Measurements from ENCODE around the gene TKTL1.

- TF ChIP-seq RAD21 (IDR thresholded peaks at IDR 0.05 in 1 of 2, conservative IDR thresholded peaks at IDR 0.05 in 1 of 2; ENCODE audit: low read depth in 2 of 2, low read length in 2 of 2) = no peak
- TF ChIP-seq, protein P1, sequence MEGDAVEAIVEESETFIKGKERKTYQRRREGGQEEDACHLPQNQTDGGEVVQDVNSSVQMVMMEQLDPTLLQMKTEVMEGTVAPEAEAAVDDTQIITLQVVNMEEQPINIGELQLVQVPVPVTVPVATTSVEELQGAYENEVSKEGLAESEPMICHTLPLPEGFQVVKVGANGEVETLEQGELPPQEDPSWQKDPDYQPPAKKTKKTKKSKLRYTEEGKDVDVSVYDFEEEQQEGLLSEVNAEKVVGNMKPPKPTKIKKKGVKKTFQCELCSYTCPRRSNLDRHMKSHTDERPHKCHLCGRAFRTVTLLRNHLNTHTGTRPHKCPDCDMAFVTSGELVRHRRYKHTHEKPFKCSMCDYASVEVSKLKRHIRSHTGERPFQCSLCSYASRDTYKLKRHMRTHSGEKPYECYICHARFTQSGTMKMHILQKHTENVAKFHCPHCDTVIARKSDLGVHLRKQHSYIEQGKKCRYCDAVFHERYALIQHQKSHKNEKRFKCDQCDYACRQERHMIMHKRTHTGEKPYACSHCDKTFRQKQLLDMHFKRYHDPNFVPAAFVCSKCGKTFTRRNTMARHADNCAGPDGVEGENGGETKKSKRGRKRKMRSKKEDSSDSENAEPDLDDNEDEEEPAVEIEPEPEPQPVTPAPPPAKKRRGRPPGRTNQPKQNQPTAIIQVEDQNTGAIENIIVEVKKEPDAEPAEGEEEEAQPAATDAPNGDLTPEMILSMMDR (IDR thresholded peaks at IDR 0.05; ENCODE audit: control extremely low read depth in 1 of 3, insufficient read depth in 1 of 3, low read depth in 1 of 3, low read length in 3 of 3) = no peak
- TF ChIP-seq EP300 (IDR thresholded peaks at IDR 0.05; ENCODE audit: borderline replicate concordance in 1 of 2, low read depth in 2 of 2, low read length in 2 of 2) = no peak
- TF ChIP-seq TEAD4 (IDR thresholded peaks at IDR 0.05; ENCODE audit: low read depth, low read length) = no peak
- TF ChIP-seq, protein P2, sequence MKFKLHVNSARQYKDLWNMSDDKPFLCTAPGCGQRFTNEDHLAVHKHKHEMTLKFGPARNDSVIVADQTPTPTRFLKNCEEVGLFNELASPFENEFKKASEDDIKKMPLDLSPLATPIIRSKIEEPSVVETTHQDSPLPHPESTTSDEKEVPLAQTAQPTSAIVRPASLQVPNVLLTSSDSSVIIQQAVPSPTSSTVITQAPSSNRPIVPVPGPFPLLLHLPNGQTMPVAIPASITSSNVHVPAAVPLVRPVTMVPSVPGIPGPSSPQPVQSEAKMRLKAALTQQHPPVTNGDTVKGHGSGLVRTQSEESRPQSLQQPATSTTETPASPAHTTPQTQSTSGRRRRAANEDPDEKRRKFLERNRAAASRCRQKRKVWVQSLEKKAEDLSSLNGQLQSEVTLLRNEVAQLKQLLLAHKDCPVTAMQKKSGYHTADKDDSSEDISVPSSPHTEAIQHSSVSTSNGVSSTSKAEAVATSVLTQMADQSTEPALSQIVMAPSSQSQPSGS (IDR thresholded peaks at IDR 0.05; ENCODE audit: low read length) = no peak
- TF ChIP-seq, protein P3, sequence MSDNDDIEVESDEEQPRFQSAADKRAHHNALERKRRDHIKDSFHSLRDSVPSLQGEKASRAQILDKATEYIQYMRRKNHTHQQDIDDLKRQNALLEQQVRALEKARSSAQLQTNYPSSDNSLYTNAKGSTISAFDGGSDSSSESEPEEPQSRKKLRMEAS (IDR thresholded peaks at IDR 0.05) = no peak
- TF ChIP-seq, protein P4, sequence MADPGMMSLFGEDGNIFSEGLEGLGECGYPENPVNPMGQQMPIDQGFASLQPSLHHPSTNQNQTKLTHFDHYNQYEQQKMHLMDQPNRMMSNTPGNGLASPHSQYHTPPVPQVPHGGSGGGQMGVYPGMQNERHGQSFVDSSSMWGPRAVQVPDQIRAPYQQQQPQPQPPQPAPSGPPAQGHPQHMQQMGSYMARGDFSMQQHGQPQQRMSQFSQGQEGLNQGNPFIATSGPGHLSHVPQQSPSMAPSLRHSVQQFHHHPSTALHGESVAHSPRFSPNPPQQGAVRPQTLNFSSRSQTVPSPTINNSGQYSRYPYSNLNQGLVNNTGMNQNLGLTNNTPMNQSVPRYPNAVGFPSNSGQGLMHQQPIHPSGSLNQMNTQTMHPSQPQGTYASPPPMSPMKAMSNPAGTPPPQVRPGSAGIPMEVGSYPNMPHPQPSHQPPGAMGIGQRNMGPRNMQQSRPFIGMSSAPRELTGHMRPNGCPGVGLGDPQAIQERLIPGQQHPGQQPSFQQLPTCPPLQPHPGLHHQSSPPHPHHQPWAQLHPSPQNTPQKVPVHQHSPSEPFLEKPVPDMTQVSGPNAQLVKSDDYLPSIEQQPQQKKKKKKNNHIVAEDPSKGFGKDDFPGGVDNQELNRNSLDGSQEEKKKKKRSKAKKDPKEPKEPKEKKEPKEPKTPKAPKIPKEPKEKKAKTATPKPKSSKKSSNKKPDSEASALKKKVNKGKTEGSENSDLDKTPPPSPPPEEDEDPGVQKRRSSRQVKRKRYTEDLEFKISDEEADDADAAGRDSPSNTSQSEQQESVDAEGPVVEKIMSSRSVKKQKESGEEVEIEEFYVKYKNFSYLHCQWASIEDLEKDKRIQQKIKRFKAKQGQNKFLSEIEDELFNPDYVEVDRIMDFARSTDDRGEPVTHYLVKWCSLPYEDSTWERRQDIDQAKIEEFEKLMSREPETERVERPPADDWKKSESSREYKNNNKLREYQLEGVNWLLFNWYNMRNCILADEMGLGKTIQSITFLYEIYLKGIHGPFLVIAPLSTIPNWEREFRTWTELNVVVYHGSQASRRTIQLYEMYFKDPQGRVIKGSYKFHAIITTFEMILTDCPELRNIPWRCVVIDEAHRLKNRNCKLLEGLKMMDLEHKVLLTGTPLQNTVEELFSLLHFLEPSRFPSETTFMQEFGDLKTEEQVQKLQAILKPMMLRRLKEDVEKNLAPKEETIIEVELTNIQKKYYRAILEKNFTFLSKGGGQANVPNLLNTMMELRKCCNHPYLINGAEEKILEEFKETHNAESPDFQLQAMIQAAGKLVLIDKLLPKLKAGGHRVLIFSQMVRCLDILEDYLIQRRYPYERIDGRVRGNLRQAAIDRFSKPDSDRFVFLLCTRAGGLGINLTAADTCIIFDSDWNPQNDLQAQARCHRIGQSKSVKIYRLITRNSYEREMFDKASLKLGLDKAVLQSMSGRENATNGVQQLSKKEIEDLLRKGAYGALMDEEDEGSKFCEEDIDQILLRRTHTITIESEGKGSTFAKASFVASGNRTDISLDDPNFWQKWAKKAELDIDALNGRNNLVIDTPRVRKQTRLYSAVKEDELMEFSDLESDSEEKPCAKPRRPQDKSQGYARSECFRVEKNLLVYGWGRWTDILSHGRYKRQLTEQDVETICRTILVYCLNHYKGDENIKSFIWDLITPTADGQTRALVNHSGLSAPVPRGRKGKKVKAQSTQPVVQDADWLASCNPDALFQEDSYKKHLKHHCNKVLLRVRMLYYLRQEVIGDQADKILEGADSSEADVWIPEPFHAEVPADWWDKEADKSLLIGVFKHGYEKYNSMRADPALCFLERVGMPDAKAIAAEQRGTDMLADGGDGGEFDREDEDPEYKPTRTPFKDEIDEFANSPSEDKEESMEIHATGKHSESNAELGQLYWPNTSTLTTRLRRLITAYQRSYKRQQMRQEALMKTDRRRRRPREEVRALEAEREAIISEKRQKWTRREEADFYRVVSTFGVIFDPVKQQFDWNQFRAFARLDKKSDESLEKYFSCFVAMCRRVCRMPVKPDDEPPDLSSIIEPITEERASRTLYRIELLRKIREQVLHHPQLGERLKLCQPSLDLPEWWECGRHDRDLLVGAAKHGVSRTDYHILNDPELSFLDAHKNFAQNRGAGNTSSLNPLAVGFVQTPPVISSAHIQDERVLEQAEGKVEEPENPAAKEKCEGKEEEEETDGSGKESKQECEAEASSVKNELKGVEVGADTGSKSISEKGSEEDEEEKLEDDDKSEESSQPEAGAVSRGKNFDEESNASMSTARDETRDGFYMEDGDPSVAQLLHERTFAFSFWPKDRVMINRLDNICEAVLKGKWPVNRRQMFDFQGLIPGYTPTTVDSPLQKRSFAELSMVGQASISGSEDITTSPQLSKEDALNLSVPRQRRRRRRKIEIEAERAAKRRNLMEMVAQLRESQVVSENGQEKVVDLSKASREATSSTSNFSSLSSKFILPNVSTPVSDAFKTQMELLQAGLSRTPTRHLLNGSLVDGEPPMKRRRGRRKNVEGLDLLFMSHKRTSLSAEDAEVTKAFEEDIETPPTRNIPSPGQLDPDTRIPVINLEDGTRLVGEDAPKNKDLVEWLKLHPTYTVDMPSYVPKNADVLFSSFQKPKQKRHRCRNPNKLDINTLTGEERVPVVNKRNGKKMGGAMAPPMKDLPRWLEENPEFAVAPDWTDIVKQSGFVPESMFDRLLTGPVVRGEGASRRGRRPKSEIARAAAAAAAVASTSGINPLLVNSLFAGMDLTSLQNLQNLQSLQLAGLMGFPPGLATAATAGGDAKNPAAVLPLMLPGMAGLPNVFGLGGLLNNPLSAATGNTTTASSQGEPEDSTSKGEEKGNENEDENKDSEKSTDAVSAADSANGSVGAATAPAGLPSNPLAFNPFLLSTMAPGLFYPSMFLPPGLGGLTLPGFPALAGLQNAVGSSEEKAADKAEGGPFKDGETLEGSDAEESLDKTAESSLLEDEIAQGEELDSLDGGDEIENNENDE (IDR thresholded peaks at IDR 0.05; ENCODE audit: insufficient replicate concordance, low read length) = no peak
- TF ChIP-seq POLR2A (IDR thresholded peaks at IDR 0.05; ENCODE audit: control extremely low read depth in 1 of 2, low read depth in 2 of 2, low read length in 2 of 2) = no peak
- no peak for TF ChIP-seq KDM1A (IDR thresholded peaks at IDR 0.05; ENCODE audit: borderline replicate concordance, low read length)
- no peak for TF ChIP-seq JUND (IDR thresholded peaks at IDR 0.05; ENCODE audit: low read length)
- TF ChIP-seq HDAC6 (IDR thresholded peaks at IDR 0.05; ENCODE audit: low read depth, low read length) = no peak
- TF ChIP-seq RXRA (IDR thresholded peaks at IDR 0.05; ENCODE audit: insufficient read depth, low read depth, low read length) = no peak
Measured at GRCh38 chrX:154348114-154348531, 52.5 kb downstream of the TKTL1 start.
